ENCODE data around the gene FAM168A.

Gene FAM168A, protein sequence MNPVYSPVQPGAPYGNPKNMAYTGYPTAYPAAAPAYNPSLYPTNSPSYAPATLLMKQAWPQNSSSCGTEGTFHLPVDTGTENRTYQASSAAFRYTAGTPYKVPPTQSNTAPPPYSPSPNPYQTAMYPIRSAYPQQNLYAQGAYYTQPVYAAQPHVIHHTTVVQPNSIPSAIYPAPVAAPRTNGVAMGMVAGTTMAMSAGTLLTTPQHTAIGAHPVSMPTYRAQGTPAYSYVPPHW

DNA sequence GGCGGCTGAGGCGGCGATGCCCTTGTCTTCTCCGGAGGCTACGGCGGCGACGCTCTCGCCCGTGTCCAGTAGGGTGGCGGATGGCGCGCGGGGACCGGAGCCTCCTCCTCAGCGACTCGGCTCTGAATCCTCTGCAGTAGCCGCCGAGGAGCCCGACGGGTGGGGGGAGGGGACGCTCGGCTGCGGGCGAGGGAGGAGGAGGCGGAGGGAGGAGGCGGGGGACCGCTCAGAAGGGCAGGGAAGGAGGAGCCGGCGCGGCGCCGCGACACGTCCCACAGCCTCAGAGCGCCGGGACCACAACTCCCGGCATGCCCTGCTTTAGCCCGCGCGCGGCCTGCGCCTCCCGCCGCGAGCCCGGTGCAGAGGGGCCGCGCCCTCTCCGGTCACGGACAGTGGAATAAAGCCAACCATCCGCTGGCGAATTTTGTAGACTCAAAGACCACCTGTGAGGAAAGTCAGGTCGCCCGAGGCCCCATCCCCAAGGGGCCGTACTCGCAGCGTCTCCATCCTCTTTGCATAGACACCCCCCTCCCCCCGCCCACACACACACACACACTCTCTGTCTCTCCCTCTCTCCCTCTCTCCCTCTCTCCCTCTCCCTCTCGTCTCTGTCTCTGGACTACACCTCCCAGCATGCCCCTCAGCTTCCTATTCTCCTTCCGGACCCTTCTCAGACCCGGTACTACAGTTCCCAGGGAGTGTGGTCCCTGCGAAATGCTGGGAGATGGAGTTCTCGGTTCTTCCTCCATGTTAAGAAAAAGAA lies at the start of gene FAM168A:
FAM168A (minus strand) TSS at position 157 of the 763 bp plus-strand sequence. CDS start 129,638 bp downstream, outside the sequence.
- DNase-seq: peak; percentile 78 to 92

DNA sequence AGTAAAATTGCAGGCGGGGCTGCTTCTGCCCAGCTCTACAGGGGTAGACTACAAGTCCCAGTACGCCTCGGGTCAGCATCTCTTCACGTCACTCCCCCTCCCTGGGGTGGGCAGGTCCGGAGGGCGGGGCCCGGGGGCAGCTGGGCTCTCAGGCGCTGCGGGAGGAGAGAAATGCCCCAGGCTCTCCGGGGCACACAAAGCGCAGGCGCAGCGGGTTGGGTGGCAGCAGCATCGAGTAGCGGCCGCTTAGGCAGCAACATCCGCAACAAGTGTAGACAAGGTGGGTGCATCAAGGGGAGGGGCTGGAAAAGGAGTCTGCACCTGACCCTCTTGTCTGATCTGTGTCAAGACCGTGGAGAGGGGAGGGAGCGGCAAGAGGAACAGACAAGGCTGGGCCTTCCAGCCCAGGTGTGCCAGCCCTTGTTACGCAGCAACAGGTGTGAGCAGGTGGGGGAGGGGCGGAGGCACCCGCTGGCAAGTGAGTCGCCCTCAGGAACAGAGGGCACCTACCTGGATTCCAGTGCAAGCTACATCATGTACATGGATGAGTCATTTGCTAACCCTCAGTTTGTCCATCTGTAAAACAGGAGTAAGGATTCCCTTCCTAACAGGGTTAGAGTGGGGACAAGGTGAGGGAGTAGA lies 49.7 kb upstream of the FAM168A start:
- DNase-seq: peak; percentile 14 to 75

DNA sequence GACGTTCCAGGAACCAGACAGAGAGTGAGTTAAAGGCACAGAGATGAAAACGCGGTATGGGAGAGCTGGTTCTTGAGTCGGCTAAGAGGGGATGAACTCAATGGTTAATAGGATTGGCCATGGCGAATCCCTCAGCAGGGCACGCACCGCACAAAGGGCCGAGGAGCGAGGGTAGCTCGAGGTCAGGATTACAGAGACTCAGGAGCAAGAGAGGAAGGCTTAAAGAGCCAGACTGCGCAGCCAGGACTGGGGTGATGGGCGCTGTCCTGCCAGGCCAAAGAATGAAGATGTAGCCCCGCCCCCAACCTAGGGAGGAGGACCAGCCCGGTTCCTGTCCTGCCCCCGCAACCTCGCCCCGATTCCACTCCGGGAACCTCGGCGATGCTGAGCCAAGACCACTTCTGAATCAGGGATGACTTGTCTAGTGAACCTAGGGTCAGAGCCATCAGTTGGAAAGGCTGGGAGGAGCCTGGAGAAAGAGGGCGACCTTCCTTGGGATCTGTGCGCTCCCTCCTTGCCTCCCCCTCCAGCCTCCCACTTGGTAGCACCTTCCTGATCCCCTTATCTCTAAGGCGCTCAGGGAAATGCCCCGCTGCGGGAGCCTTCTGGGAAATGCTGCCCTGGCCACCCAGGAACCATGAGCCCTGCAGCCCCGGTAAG lies 48.2 kb upstream of the FAM168A start, which contains the start of gene PLEKHB1:
PLEKHB1 (plus strand) TSS at position 610 of the 660 bp plus-strand sequence; CDS start at position 638, 28 bp downstream.
- no peak for DNase-seq

DNA sequence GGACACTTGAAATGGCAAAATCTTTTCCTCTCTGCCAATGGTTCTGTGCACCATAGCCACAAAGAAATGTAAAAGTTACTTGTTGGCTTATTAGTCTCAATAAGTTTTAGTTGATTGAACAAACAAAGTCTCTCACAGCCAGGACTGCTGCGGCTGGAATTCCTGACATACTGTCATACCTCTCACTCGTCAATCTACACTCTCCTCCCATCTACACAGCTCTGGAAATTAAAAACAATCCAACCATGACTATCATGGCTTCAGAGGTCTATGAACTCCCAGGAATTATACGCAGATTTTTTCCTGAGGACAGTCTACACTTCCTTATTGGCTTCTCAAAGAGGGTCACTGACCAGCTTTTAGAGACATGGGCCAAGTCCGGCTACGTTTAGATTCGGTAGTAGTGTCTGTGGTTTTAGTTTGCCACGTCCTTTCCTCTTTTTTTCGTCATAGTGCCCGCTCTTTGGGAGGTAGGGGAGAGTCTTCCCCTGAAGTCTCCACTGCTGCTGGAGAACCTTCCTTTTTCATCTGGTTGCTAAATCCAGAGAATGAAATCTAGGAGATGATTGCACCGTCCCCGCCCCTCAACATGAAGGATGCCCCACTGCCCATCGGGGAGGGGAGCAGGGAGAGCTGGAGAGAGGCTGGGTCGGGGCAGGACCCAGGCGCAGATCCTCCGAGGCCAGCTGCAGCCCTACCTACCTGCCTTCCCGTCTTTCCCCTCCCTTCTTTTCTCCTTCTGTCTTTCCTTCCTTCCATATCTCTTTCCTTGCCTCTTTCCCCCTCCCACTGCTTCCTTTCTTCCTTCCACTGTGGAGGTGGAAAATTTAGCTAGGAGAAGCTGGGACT lies 47.4 kb upstream of the FAM168A start:
- DNase-seq: no peak

DNA sequence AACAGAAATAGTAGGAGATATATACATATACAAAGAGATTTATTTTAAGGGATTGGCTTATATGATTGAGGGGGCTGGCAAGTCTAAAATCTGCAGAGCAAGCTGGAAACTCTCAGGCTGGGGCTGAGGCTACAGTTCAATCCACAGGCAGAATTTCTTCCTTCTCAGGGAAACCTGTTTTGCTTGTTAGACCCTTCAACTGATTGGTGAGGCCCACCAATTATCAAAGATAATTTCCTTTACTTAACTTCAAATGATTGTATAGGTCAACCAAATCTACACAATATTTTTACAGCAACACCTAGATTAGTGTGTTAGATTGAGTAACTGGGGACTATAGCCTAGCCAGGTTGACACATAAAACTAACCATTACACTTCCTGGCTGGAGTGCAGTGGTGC lies 43.8 kb upstream of the FAM168A start:
- no peak for DNase-seq

DNA sequence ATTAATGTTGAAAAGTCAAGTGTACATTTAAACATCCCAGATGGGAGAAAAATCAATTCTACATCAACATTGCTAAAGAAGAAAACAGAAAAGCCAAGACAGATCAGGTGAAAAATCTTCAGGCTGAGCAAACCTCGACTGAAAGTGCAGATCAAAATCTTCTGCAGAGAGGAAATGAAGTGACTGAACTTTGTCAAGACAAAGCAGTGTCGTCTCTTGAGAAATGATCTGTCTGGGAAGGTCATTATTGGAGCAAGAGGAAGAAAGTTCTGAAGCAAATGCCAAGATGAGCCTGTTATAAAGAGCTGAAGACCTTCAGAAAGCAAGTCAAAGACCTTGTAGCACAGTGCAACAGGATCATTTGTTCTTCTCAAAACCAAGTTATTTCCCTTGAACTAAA lies 42.7 kb upstream of the FAM168A start:
- no peak for DNase-seq

DNA sequence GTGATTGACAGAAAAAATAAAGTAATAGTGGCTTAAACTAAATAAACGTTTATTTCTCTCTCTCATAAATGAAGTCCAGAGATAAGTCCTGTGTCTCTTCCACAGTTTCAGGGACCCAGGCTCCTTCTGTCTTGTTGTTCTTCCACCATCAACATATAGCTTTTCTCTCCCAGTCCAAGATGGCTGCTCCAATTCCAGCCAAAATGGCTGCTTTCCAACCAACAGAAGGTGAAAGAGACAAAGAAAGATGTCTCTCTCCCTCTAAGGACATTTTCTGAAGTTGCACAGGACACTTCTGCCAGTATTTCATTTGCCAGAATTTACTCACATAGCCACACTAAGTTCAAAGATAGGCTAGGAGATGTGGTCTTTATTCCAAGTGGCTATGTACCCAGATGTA lies 39.1 kb upstream of the FAM168A start:
- DNase-seq: no peak

DNA sequence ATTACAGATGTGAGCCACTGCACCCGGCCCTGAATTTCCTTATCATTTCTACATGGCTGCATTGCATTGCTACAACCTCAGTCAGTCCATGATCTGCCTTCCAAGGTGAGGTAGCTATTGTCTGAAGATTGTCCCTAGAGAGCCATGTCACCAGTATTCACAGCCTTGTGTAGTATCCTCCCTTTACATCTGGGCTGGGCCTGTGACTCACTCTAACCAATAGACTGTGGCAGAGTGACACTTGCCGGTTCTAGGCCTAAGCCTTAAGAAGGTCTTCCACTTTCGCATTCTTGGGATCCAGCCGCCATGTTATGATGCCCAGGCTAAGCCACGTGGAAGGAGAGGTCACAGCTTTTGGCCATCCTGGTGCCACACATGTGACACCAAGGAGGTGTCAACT lies 38.3 kb upstream of the FAM168A start:
- DNase-seq: no peak

DNA sequence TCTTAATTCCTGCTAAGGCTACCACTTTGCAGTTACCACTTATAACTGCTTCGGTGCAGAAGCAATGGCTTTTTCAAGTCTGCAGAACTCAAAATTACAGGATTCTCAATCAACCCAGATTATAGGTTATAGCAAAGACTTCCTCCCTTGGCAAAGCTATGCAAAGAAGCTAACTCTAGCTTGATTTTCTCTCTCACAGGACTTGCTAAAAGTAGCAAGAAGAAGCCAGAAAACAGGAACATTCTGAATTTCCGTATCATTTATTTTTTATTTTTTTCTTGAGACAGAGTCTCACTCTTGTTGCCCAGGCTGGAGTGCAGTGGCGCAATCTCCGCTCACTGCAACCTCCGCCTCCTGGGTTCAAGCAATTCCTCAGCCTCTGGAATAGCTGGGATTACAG lies 37.8 kb upstream of the FAM168A start:
- no peak for DNase-seq

DNA sequence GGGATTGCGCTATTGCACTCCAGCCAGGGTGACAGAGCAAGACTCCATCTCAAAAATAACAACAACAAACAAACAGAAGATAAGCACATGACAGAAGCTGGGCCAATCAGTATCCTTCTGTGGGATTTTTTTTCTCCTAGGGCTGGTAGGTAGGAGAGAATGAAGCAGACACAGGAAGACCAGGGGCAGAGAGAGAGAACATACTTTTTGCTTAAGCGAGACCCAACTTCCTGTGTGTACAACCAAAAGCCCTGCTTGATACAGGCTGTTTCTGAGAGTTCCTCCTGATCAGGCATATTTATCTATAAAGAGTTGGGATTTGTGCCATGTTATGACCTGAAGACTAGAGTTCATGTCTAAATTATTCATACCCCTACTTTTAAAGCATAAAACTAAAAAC lies 36.1 kb upstream of the FAM168A start:
- no peak for DNase-seq

DNA sequence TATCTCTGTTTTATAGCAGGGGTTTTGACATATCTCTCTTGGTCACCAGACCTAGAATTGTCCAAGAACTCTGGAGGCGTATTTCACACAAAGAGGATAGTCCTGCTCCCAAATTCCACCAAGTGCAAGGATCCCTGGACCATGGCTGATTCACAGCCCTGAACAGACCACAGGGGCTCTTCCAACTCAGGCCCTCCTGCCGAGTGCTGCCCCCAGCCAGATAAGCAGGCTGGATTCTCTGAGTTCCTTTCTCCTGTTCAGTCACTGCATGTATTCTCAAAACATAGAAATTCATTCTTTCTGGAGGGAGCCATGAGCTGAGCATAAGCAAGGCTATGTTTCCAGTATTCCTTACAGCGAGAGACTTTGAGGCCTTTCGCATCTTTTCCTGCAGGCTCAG lies 35.1 kb upstream of the FAM168A start:
- no peak for DNase-seq

DNA sequence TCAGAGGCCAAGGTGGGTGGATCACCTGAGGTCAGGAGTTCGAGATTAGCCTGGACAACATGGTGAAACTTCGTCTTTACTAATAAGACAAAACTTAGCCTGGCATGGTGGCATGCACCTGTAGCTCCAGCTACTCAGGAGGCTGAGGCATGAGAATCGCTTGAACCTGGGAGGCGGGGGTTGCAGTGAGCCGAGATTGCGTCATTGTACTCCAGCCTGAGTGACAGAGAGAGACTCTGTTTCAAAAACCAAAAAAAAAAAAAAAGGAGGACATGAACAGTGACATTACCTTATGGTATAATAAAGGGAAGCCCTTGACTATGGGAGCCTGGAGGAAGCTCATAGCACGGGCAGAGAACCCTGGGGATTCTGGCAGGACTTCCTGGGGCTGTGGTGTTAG lies 32.0 kb upstream of the FAM168A start:
- DNase-seq: no peak

DNA sequence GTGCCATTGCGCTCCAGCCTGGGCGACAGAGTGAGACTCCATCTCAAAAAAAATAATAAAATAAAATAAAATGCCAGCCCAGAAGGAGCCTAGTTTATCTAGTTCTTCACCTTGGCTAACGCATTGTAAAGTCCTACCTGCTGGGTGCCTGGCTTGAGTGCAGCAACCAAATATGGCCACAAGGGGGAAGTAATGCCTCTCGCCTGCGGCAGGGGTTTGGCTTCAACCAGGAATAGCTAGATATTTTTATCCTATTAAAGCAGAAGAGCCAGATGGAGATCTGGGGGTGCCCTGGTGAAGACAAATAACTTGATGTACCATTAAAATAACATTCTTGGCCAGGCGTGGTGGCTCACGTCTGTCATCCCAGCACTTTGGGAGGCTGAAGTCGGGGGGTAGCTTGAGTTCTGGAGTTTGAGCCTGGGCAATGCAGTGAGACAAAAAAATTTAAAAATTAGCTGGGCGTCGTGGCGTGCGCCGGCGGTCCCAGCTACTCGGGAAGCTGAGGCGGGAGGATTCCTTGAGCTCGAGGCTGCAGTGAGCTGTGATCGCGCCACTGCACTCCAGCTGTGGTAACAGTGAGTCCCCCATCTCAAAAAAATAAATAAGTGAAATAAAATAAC lies 27.9 kb upstream of the FAM168A start:
- DNase-seq: peak in 1 of 2 experiments; percentile 82

DNA sequence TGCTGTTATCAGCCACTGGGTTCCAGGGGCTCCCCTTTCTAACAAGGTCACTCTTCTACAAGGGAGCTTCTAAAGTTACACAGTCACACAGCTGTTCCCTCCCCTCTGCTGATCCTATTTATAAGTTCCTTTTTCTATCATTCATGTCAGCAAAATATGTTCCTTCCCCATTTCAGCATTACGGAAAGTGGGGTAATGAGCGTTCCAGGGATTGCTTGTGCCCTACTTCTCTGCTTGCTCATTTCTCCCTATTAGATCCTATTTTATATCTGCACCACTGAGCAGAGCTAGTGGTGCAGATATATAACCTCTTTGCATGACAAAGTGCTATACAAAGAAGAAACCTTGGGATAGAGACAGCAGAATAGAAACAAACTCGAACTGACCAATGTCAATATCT lies 25.8 kb upstream of the FAM168A start:
- DNase-seq: no peak

DNA sequence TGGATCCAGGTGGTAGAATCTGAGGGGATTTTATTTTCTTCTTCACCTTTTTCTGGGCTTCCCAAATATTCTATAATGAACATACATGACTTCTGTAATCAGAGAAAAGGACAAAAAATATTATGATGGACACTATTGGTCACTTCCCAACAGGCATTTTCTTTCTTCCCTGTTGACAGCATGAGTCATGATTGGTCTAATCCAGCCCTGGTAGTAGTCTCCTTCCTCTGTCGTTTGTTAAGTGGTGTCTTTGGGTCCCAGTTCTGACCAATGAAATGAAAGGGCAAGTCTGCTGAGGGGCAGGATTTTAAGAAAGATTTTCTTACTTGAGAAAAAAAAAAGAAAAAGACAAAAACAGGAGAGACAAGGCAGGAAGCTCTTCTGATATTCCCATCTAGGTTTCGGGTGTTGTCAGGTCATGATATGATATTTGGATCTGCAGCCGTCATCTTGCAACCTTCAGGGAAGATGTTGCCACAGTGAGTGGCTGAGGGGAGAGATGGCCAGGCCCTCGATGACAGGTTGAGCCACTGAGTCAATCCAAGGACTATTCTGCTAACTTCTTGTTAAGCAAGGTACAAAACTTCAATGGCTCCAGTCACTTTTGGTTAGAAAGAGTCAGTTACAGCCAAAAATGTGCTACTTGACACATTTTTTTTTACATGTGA lies 25.1 kb upstream of the FAM168A start:
- DNase-seq: no peak

DNA sequence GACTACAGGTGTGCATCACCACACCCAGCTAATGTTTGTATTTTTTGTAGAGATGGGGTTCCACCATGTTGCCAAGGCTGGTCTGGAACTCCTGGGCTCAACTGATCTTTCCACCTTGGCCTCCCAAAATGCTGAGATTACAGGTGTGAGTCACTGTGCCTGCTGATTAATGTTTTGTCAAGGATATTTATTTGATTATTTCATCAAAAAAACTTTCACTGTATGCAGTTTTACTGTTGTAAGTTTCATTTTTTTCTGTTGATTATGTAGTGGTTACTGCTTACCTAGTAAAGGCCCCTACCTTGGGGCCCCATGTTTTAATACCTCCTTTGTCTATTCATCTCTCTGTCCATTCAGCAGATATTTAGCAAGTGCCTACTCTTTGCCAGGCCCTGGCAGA lies 16.7 kb upstream of the FAM168A start:
- DNase-seq: no peak

DNA sequence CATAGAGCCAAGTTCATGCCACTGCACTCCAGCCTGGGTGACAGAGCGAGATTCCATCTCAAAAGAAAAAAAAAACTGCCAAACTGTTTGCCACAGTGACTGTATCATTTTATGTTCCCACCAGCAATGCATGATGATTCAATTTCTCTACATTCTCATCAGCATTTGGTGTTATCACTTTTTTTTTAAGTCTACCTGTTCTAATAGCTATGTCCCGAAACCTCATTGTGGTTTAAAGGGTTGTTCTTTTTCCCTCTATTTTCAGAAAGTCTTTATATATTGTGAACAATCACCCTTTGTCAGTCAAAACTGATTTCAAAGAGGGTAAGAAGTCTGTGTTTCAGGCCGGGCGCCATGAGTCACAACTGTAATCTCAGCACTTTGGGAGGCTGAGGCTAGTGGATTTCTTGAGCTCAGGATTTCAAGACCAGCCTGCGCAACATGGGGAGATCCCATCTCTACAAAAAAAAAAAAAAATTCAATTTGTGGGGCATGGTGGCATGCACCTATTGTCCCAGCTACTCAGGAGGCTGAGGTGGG lies 14.8 kb upstream of the FAM168A start:
- DNase-seq: no peak

DNA sequence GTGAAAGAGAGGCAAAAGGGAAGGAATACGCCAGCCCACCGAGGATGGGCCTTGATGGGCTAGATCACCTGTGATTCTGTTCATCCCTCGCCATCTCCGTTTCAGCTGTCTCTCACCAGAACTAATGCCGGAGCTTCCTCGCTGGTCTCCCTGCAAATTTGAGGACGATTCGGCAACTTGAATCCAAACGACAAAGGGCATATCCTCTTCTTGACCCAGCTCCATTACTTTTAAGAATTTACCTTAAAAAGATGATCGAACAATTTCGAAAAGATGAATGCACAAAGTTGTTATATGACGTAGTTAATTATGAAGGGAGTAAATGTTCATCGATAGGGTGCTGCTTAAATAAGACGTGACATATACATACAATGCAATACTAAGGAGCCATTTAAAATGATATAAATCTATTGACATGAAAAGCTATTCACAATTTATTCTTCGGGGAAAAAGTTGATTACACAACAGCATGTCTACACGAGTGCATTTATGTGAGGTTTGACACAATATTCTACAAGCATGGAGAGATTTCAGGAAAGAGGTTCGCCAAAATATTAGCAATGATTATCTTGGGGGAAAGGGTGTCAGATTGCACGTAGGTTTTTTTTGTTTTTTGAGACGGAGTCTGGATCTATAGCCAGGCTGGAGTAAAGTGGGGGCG lies 937 bp upstream of the FAM168A start:
- no peak for DNase-seq

DNA sequence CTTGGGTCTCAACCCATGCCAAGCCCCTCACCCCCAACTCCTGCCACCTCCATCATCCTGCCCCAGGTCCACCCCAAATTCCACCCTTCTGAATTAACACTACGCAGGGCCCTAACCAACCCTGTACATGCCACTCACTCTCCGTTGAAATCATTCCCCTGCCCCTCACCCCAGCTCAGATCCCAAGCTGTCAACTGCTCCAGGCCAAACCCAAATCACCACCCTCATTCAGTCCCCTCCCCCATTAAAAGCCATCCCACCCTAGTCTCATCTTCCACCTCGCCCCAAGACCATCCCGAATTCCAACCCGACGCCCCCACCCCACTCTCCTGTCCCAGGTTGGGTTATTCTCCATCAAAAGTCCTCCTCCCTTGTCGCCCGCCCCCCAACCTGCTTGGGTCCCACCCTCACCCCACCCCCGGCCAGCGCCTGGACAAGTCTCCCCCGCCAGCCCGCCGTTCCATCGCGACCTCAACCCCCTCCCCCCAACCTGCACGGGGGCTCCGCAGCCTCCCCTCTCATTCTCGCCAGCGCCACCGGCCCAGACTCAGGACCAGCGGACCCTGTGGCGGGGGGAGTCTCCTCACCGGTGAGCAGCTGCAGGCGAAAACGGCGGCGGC lies 466 bp downstream of the FAM168A start:
- no peak for DNase-seq

DNA sequence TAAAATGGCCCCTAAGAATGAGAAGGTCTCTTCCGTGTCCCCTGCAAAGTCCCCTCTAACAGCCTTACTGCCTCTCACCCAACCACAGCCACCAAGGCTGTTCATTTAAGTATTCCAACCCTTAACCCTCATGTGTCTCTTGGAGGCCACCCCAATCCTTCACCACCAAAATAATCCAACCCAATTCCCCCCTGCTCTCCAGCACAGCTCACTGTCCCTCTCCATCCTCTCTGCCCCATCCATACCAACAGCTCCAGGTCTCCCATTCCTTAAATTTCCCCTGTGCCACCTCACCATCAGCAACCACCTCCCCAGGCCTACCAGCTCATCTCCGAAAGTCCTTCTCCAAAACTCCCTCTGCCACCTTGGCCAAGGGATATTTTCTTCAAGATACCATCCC lies 1.4 kb downstream of the FAM168A start:
- no peak for DNase-seq

All from cerebellar nuclear complex (tissue), 1 donor.